Osteoblast (primary cell): ENCODE data around the gene DUS1L. TPM values are rescaled to one million over a fixed set of nuclear protein-coding genes. Genes with fewer than 3 reads are reported as not detected.
A peak's percentile ranks its signal among the peaks of the same experiment; 100 is the strongest.

ENCODE experiments used
- DNase-seq: peaks from one replicate; pipeline ENCODE4 v3.0.0; 2011; ENCODE audit warnings: low spot score, mixed read lengths; ENCODE audit not compliant: insufficient read length; ENCODE audit errors: missing footprints
- H2AFZ ChIP-seq: 2 replicates; pipeline ENCODE4 v1.6.0; 2011; ENCODE audit warnings: mild to moderate bottlenecking, low read length
- H3K27ac ChIP-seq: 2 replicates; pipeline ENCODE4 v1.5.1; 2011; ENCODE audit warnings: mild to moderate bottlenecking, low read depth, low read length, moderate library complexity
- H3K27me3 ChIP-seq: 2 replicates; pipeline ENCODE4 v1.6.0; 2012; ENCODE audit warnings: mild to moderate bottlenecking, control low read depth, inconsistent platforms, low read length, moderate library complexity; ENCODE audit not compliant: insufficient read depth
- H3K36me3 ChIP-seq: 2 replicates; pipeline ENCODE4 v1.5.1; 2011; ENCODE audit warnings: mild to moderate bottlenecking, low read length, control low read depth, moderate library complexity; ENCODE audit not compliant: insufficient read depth
- H3K4me1 ChIP-seq: 2 replicates; pipeline ENCODE4 v1.5.1; 2011; ENCODE audit warnings: mild to moderate bottlenecking, low read length, control low read depth, moderate library complexity; ENCODE audit not compliant: insufficient read depth
- H3K4me2 ChIP-seq: 2 replicates; pipeline ENCODE4 v1.6.0; 2011; ENCODE audit warnings: mild to moderate bottlenecking, low read length; ENCODE audit not compliant: insufficient read depth
- H3K4me3 ChIP-seq: fragments of 200-600 bp; sonication (generic); 3 replicates; pipeline ENCODE4 v1.5.1; 2012; ENCODE audit warnings: mild to moderate bottlenecking, low read length, inconsistent platforms; ENCODE audit not compliant: insufficient read depth
- H3K79me2 ChIP-seq: 2 replicates; pipeline ENCODE4 v1.6.0; 2012; ENCODE audit warnings: mild to moderate bottlenecking, low read length, control low read depth, inconsistent platforms; ENCODE audit not compliant: insufficient read depth
- H3K9me3 ChIP-seq: 2 replicates; pipeline ENCODE4 v1.5.1; 2011; ENCODE audit warnings: low read depth, low read length, control low read depth
- H4K20me1 ChIP-seq: 2 replicates; pipeline ENCODE4 v1.6.0; 2012; ENCODE audit warnings: mild to moderate bottlenecking, low read length, control low read depth; ENCODE audit not compliant: insufficient read depth
- total RNA-seq: library from RNA; depleted of rRNA; stranded (reverse); fragments of >200 nt; gene quantifications from 2 replicates; pipeline ENCODE4 v1.2.3, GENCODE V29; 2012
- TF ChIP-seq, protein P1 (sequence below): IDR thresholded peaks from 2 replicates; pipeline ENCODE4 v1.5.1; 2011; ENCODE audit warnings: mild to moderate bottlenecking, low read depth, low read length, moderate library complexity; ENCODE audit errors: extremely low read depth

Gene DUS1L
- total RNA-seq, 1 donor = 43.8 TPM

DNA sequence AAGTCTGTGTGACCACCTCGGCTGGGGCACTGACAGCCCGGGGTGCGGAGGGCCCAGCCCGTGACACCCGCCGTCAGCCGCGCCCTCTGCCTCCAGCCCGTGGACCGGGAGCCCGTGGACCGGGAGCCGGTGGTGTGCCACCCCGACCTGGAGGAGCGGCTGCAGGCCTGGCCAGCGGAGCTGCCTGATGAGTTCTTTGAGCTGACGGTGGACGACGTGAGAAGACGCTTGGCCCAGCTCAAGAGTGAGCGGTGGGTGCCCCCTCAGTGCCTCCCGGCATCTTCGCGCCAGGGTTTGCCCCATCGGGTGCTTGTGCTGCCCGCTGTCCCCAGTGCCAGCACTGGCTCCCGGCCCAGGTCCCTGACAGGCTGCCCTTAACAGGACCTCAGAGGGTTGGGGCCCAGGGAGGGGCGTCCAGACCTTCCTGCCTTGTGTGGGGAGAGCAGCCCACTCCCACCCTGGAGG lies 56.6 kb downstream of the DUS1L start:
- TF ChIP-seq, protein P1, sequence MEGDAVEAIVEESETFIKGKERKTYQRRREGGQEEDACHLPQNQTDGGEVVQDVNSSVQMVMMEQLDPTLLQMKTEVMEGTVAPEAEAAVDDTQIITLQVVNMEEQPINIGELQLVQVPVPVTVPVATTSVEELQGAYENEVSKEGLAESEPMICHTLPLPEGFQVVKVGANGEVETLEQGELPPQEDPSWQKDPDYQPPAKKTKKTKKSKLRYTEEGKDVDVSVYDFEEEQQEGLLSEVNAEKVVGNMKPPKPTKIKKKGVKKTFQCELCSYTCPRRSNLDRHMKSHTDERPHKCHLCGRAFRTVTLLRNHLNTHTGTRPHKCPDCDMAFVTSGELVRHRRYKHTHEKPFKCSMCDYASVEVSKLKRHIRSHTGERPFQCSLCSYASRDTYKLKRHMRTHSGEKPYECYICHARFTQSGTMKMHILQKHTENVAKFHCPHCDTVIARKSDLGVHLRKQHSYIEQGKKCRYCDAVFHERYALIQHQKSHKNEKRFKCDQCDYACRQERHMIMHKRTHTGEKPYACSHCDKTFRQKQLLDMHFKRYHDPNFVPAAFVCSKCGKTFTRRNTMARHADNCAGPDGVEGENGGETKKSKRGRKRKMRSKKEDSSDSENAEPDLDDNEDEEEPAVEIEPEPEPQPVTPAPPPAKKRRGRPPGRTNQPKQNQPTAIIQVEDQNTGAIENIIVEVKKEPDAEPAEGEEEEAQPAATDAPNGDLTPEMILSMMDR = no peak
- no peak overlapping the region for H3K4me3 ChIP-seq
- H3K4me1 ChIP-seq = peaks cover 35% of the 10 kb centered on the region
- no peaks in the 10 kb centered on the region for H3K79me2 ChIP-seq
- H3K27me3 ChIP-seq = no peaks in the 10 kb centered on the region
- peaks cover 7% of the 10 kb centered on the region for H4K20me1 ChIP-seq
- H3K36me3 ChIP-seq = no peaks in the 10 kb centered on the region
- no peak overlapping the region for H3K4me2 ChIP-seq
- peak; percentile 86 for DNase-seq
- H2AFZ ChIP-seq = no peak overlapping the region
- no peaks in the 10 kb centered on the region for H3K9me3 ChIP-seq
- H3K27ac ChIP-seq = no peak overlapping the region

DNA sequence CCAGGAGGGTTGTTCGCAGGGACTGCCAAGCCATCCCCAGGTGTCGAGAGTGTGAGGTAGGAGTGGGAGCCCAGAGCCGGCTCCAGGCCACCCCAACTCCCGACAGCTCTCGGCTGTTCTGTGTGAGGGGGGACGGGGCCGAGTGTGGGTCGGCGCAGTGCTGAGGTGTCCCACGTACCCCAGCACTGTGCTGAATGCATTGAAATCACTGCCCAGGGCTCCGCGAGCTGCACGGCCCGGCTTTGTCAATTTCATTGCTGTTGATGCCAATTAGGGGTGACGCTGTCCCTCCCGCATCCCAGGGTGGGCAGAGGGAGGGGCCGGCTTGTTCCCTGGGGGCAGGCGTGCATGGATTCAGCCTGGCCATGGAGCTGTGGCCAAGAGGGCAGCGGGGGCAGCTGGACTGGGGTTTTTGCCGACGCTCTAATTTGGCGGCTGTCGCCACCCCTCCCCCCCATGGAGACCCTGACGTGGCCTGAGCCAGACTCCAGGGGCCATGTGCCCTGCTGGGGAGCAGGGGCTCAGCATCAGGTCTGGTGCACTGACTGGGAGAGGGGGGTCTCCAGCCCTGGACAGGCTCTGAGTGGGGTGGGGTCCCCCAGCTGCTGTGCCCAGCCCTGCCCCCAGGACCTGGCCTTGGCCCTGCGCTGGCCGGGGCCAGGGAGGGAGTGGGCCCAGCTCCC lies 57.2 kb downstream of the DUS1L start:
- Histone ChIP-seq H2AFZ (no peak overlapping the region), H3K36me3 (no peaks in the 10 kb centered on the region), H3K27ac (no peak overlapping the region), H3K9me3 (no peaks in the 10 kb centered on the region), H3K4me3 (no peak overlapping the region), H3K4me2 (no peak overlapping the region), H3K4me1 (peaks cover 39% of the 10 kb centered on the region), H3K79me2 (no peaks in the 10 kb centered on the region), H4K20me1 (peaks cover 7% of the 10 kb centered on the region), H3K27me3 (no peaks in the 10 kb centered on the region)
- TF ChIP-seq, protein P1 = no peak
- peak; percentile 84 for DNase-seq

Other genes starting within 250 kb of the DUS1L start
- gene MCRIP1, start 232.5 kb downstream of the DUS1L start, total RNA-seq = 136 and 163 TPM in 2 replicates
- not detected in 2 replicates for gene PPP1R27, start 230.8 kb downstream of the DUS1L start, total RNA-seq
- gene P4HB, start 205.3 kb downstream of the DUS1L start, total RNA-seq = 1,119 and 1,240 TPM in 2 replicates
- 120 and 133 TPM in 2 replicates for gene ARHGDIA, start 194.5 kb downstream of the DUS1L start, total RNA-seq
- 58.0 and 60.1 TPM in 2 replicates for gene ALYREF, start 174.2 kb downstream of the DUS1L start, total RNA-seq
- gene ANAPC11, start 174.1 kb downstream of the DUS1L start, total RNA-seq = 105 and 123 TPM in 2 replicates
- gene NPB, start 163.6 kb downstream of the DUS1L start, total RNA-seq = under 0.01 TPM in 1 of 2 replicates, not detected in the other
- gene PCYT2, start 154.4 kb downstream of the DUS1L start, total RNA-seq = 61.6 and 67.0 TPM in 2 replicates
- gene SIRT7, start 147.6 kb downstream of the DUS1L start, total RNA-seq = 15.0 and 22.1 TPM in 2 replicates
- 27.1 and 32.6 TPM in 2 replicates for gene MAFG, start 138.1 kb downstream of the DUS1L start, total RNA-seq
- 121 and 141 TPM in 2 replicates for gene PYCR1, start 128.5 kb downstream of the DUS1L start, total RNA-seq
- not detected in 2 replicates for gene MYADML2, start 118.6 kb downstream of the DUS1L start, total RNA-seq
- 0.72 TPM in 1 of 2 replicates, not detected in the other for gene NOTUM, start 104.6 kb downstream of the DUS1L start, total RNA-seq
- gene ASPSCR1, start 88.2 kb downstream of the DUS1L start, total RNA-seq = 33.9 and 35.8 TPM in 2 replicates
- gene CENPX, start 42.9 kb downstream of the DUS1L start, total RNA-seq = 13.8 and 18.8 TPM in 2 replicates
- 12.1 and 13.4 TPM in 2 replicates for gene LRRC45, start 42.5 kb downstream of the DUS1L start, total RNA-seq
- 0.59 and 1.8 TPM in 2 replicates for gene RAC3, start 34.1 kb downstream of the DUS1L start, total RNA-seq
- gene DCXR, start 28.1 kb downstream of the DUS1L start, total RNA-seq = 23.9 and 31.8 TPM in 2 replicates
- 46.3 and 52.7 TPM in 2 replicates for gene RFNG, start 14.0 kb downstream of the DUS1L start, total RNA-seq
- gene GPS1, start 13.9 kb downstream of the DUS1L start, total RNA-seq = 90.2 and 93.7 TPM in 2 replicates
- 120 and 142 TPM in 2 replicates for gene FASN, start 32.4 kb upstream of the DUS1L start, total RNA-seq
- gene CCDC57, start 147.0 kb upstream of the DUS1L start, total RNA-seq = 21.0 and 25.9 TPM in 2 replicates
- gene SLC16A3, start 163.2 kb upstream of the DUS1L start, total RNA-seq = 129 and 222 TPM in 2 replicates
- 45.4 and 50.3 TPM in 2 replicates for gene CSNK1D, start 207.9 kb upstream of the DUS1L start, total RNA-seq